A673 (cell line): ENCODE results near the gene CLDN17. TPM values are rescaled to one million over a fixed set of nuclear protein-coding genes. Genes with fewer than 3 reads are reported as not detected.
A peak's percentile ranks its signal among the peaks of the same experiment; 100 is the strongest.

Experiments used
- BruUV-seq: library from RNA; stranded (reverse); fragments of 400-500 nt; replicated peaks from 2 replicates; lab custom pipeline; 2021; lab: Mats Ljungman, UMichigan
- CTCF ChIA-PET: fragments of 300-600 bp; sonication (Branson Sonifier 250); formaldehyde crosslinking; loops from one replicate; lab custom pipeline; 2022; ENCODE audit warnings: antibody characterized with exemption; lab: Charles Lee
- POLR2A ChIA-PET: fragments of 300-600 bp; sonication (Branson Sonifier 250); formaldehyde crosslinking; loops from one replicate; lab custom pipeline; 2022; ENCODE audit warnings: antibody characterized with exemption; ENCODE audit not compliant: low non-redundant PET; lab: Charles Lee
- DNase-seq: peaks from one replicate; pipeline ENCODE4 v3.0.0-alpha.2; 2015; ENCODE audit warnings: low spot score
- H3K27ac ChIP-seq: fragments of 200-600 bp; sonication (generic); 2 replicates; pipeline ENCODE4 v1.5.1; 2016; ENCODE audit warnings: mixed run types, low read depth, mild to moderate bottlenecking, mixed read lengths, antibody characterized with exemption, low read length; ENCODE audit not compliant: poor library complexity, severe bottlenecking
- H3K27me3 ChIP-seq: fragments of 200-600 bp; sonication (generic); replicated peaks from 2 replicates; pipeline ENCODE4 v1.6.1; 2017; ENCODE audit warnings: mixed run types, low read depth, mild to moderate bottlenecking, mixed read lengths, antibody characterized with exemption, low read length; ENCODE audit not compliant: insufficient read depth, poor library complexity
- H3K36me3 ChIP-seq: fragments of 200-600 bp; sonication (generic); 2 replicates; pipeline ENCODE4 v1.6.1; 2016; ENCODE audit warnings: mixed run types, mild to moderate bottlenecking, mixed read lengths, antibody characterized with exemption, low read length; ENCODE audit not compliant: insufficient read depth, poor library complexity, severe bottlenecking
- H3K4me1 ChIP-seq: fragments of 200-600 bp; sonication (generic); 2 replicates; pipeline ENCODE4 v1.6.1; 2017; ENCODE audit warnings: mixed run types, mild to moderate bottlenecking, mixed read lengths, antibody characterized with exemption, low read length; ENCODE audit not compliant: insufficient read depth, poor library complexity, severe bottlenecking
- H3K4me3 ChIP-seq: fragments of 200-600 bp; sonication (generic); 2 replicates; pipeline ENCODE4 v1.5.1; 2016; ENCODE audit warnings: low read depth, mixed run types, mild to moderate bottlenecking, mixed read lengths, low read length; ENCODE audit not compliant: poor library complexity, severe bottlenecking
- H3K9me3 ChIP-seq: fragments of 200-600 bp; sonication (generic); 2 replicates; pipeline ENCODE4 v1.6.1; 2016; ENCODE audit warnings: mixed run types, low read depth, mild to moderate bottlenecking, mixed read lengths, antibody characterized with exemption, low read length; ENCODE audit not compliant: poor library complexity, severe bottlenecking
- CTCF ChIP-seq: fragments of 300-800, 200-600 bp; sonication (generic); conservative IDR thresholded peaks from 2 replicates; pipeline ENCODE4 v1.5.1; 2017; ENCODE audit warnings: low read depth, mild to moderate bottlenecking, antibody characterized with exemption, low read length, moderate library complexity, mixed read lengths
- EZH2 ChIP-seq: fragments of 200-600 bp; sonication (generic); IDR thresholded peaks from 2 replicates; pipeline ENCODE4 v1.6.1; 2017; ENCODE audit warnings: borderline replicate concordance, low read depth, mild to moderate bottlenecking, mixed read lengths, antibody characterized with exemption, low read length; ENCODE audit not compliant: poor library complexity, severe bottlenecking
- intact Hi-C: fragments of 100-400 bp; cut with micrococcal nuclease; formaldehyde crosslinking; loops from one replicate; pipeline ENCODE4 v1.10.0; 2022; ENCODE audit not compliant: unreplicated experiment
- total RNA-seq: library from RNA; stranded (reverse); gene quantifications from 2 replicates; pipeline ENCODE4 v1.2.3, GENCODE V29; 2021

The CLDN17 gene
- total RNA-seq, 1 experiment from 2014 or later: not detected

GRCh38 chr21:30146558-30147282 is 19.9 kb downstream of the CLDN17 start:
- TF ChIP-seq EZH2 (no peak), CTCF (no peak)
- Histone ChIP-seq H3K27ac (no peak overlapping the region), H3K27me3 (no peaks in the 10 kb centered on the region), H3K4me3 (no peak overlapping the region), H3K36me3 (no peaks in the 10 kb centered on the region), H3K9me3 (no peaks in the 10 kb centered on the region), H3K4me1 (peaks cover 5% of the 10 kb centered on the region)
- ChIA-PET CTCF (no interaction called here), POLR2A (no interaction called here)
- intact Hi-C loops: no loop called here
- DNase-seq: peak; percentile 12
- no TSS peak for BruUV-seq

- Histone ChIP-seq H3K9me3 (no peaks in the 10 kb centered on the region), H3K27me3 (no peaks in the 10 kb centered on the region), H3K4me3 (no peak overlapping the region), H3K4me1 (no peaks in the 10 kb centered on the region), H3K27ac (no peak overlapping the region), H3K36me3 (no peaks in the 10 kb centered on the region)
- ChIA-PET POLR2A (no interaction called here), CTCF (no interaction called here)
- intact Hi-C loops: no loop called here
- BruUV-seq: no TSS peak
- TF ChIP-seq EZH2: no peak
- no peak for TF ChIP-seq CTCF
- DNase-seq: no peak
Observed at GRCh38 chr21:30138483-30138882, 28.1 kb downstream of the CLDN17 start.

- no peak for TF ChIP-seq CTCF
- TF ChIP-seq EZH2: no peak
- Histone ChIP-seq H3K36me3 (no peaks in the 10 kb centered on the region), H3K4me3 (no peak overlapping the region), H3K4me1 (no peaks in the 10 kb centered on the region), H3K27me3 (no peaks in the 10 kb centered on the region), H3K27ac (no peak overlapping the region), H3K9me3 (no peaks in the 10 kb centered on the region)
- no TSS peak for BruUV-seq
- DNase-seq: no peak
- ChIA-PET CTCF (no interaction called here), POLR2A (no interaction called here)
- intact Hi-C loops: no loop called here
Observed at GRCh38 chr21:30129246-30129645, 37.4 kb downstream of the CLDN17 start.
